Osteocyte (in vitro differentiated cells): ENCODE data around the gene PKHD1. TPM values are rescaled to one million over a fixed set of nuclear protein-coding genes. Genes with fewer than 3 reads are reported as not detected.

Source experiments
- DNase-seq: peaks from one replicate; pipeline ENCODE4 v3.0.0; 2021; ENCODE audit warnings: mixed read lengths; ENCODE audit not compliant: unreplicated experiment; ENCODE audit errors: extremely low spot score
- H3K27ac Mint-ChIP-seq: one replicate; pipeline ENCODE4 v1.8.0; 2021; ENCODE audit warnings: mild to moderate bottlenecking, mixed read lengths; ENCODE audit not compliant: unreplicated experiment
- H3K27me3 Mint-ChIP-seq: one replicate; pipeline ENCODE4 v1.8.0; 2021; ENCODE audit warnings: mixed read lengths; ENCODE audit not compliant: unreplicated experiment
- H3K36me3 Mint-ChIP-seq: one replicate; pipeline ENCODE4 v1.8.0; 2021; ENCODE audit warnings: mixed read lengths; ENCODE audit not compliant: unreplicated experiment
- H3K4me1 Mint-ChIP-seq: one replicate; pipeline ENCODE4 v1.8.0; 2021; ENCODE audit warnings: mixed read lengths; ENCODE audit not compliant: unreplicated experiment
- H3K4me3 Mint-ChIP-seq: one replicate; pipeline ENCODE4 v1.8.0; 2021; ENCODE audit warnings: mild to moderate bottlenecking, moderate library complexity, mixed read lengths; ENCODE audit not compliant: unreplicated experiment
- H3K9me3 Mint-ChIP-seq: one replicate; pipeline ENCODE4 v1.8.0; 2021; ENCODE audit warnings: mixed read lengths; ENCODE audit not compliant: unreplicated experiment
- total RNA-seq: library from RNA; stranded (reverse); gene quantifications from 2 replicates; pipeline ENCODE4 v1.2.1, GENCODE V29; 2021
- TF ChIP-seq, protein P1 (sequence below): fragments of 200-600 bp; sonication (generic); IDR thresholded peaks from 2 replicates; pipeline ENCODE4 v1.5.0; 2021; ENCODE audit warnings: antibody characterized with exemption, mild to moderate bottlenecking, moderate library complexity

PKHD1 gene
- total RNA-seq, 1 donor from 2014 or later = not detected

DNA sequence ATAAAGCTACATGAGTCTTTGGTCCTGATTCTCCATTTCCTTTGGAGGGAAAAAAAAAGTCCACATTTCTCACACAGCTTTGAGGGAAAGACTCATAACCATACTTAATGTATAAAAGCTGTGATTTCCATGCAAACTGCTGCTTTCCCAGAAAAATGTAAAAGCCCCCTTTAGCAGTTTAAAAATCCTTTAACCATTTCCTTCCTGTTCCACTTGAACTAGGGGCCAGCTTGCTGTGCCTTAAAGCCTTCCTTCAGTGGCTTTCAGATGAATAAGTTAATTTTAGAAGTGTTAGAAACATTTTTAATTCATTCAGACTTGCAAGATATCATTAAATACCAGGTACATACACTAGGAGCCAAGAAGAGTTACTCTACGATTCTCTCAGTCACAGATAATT lies 273.5 kb downstream of the PKHD1 start:
- H3K9me3 Mint-ChIP-seq = peaks cover 6% of the 10 kb centered on the region
- no peaks in the 10 kb centered on the region for H3K36me3 Mint-ChIP-seq
- H3K4me3 Mint-ChIP-seq = no peak overlapping the region
- TF ChIP-seq, protein P1, sequence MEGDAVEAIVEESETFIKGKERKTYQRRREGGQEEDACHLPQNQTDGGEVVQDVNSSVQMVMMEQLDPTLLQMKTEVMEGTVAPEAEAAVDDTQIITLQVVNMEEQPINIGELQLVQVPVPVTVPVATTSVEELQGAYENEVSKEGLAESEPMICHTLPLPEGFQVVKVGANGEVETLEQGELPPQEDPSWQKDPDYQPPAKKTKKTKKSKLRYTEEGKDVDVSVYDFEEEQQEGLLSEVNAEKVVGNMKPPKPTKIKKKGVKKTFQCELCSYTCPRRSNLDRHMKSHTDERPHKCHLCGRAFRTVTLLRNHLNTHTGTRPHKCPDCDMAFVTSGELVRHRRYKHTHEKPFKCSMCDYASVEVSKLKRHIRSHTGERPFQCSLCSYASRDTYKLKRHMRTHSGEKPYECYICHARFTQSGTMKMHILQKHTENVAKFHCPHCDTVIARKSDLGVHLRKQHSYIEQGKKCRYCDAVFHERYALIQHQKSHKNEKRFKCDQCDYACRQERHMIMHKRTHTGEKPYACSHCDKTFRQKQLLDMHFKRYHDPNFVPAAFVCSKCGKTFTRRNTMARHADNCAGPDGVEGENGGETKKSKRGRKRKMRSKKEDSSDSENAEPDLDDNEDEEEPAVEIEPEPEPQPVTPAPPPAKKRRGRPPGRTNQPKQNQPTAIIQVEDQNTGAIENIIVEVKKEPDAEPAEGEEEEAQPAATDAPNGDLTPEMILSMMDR = no peak
- no peaks in the 10 kb centered on the region for H3K4me1 Mint-ChIP-seq
- H3K27ac Mint-ChIP-seq = no peak overlapping the region
- H3K27me3 Mint-ChIP-seq = peaks cover 6% of the 10 kb centered on the region
- DNase-seq = no peak

- DNase-seq = no peak
- peaks cover 2% of the 10 kb centered on the region for H3K27me3 Mint-ChIP-seq
- no peaks in the 10 kb centered on the region for H3K4me1 Mint-ChIP-seq
- peaks cover 6% of the 10 kb centered on the region for H3K9me3 Mint-ChIP-seq
- no peaks in the 10 kb centered on the region for H3K36me3 Mint-ChIP-seq
- H3K4me3 Mint-ChIP-seq = no peak overlapping the region
- TF ChIP-seq, protein P1 = no peak
- H3K27ac Mint-ChIP-seq = no peak overlapping the region
Measured at GRCh38 chr6:51812231-51812630, 275.2 kb downstream of the PKHD1 start.

GRCh38 chr6:51805517-51805916 lies 281.9 kb downstream of the PKHD1 start:
- H3K27me3 Mint-ChIP-seq = peaks cover 11% of the 10 kb centered on the region
- no peak overlapping the region for H3K27ac Mint-ChIP-seq
- no peak for DNase-seq
- TF ChIP-seq, protein P1 = no peak
- no peak overlapping the region for H3K4me3 Mint-ChIP-seq
- no peaks in the 10 kb centered on the region for H3K36me3 Mint-ChIP-seq
- H3K9me3 Mint-ChIP-seq = peaks cover 3% of the 10 kb centered on the region
- H3K4me1 Mint-ChIP-seq = no peaks in the 10 kb centered on the region

GRCh38 chr6:51800603-51801002 lies 286.8 kb downstream of the PKHD1 start:
- Mint-ChIP-seq H3K27ac (no peak overlapping the region), H3K4me1 (no peaks in the 10 kb centered on the region), H3K36me3 (no peaks in the 10 kb centered on the region), H3K27me3 (peaks cover 15% of the 10 kb centered on the region), H3K9me3 (peaks cover 20% of the 10 kb centered on the region), H3K4me3 (no peak overlapping the region)
- DNase-seq = no peak
- TF ChIP-seq, protein P1 = no peak

GRCh38 chr6:51793393-51793792 lies 294.0 kb downstream of the PKHD1 start:
- peaks cover 27% of the 10 kb centered on the region for H3K9me3 Mint-ChIP-seq
- peaks cover 18% of the 10 kb centered on the region for H3K27me3 Mint-ChIP-seq
- TF ChIP-seq, protein P1 = no peak
- no peak for DNase-seq
- no peak overlapping the region for H3K27ac Mint-ChIP-seq
- H3K4me1 Mint-ChIP-seq = no peaks in the 10 kb centered on the region
- H3K36me3 Mint-ChIP-seq = no peaks in the 10 kb centered on the region
- no peak overlapping the region for H3K4me3 Mint-ChIP-seq
